Non-pigmented ciliary epithelial cell (primary cell): ENCODE measurements around the gene CD33.
"Not testable (repeated sequence)": the region's sequence is repeated elsewhere in the genome, so short reads cannot be mapped to it uniquely, and the experiment has no call there.

Experiments used
- DNase-seq: peaks from one replicate; pipeline ENCODE4 v3.0.0-alpha.2; 2010; ENCODE audit warnings: low read depth

CD33 gene

DNA sequence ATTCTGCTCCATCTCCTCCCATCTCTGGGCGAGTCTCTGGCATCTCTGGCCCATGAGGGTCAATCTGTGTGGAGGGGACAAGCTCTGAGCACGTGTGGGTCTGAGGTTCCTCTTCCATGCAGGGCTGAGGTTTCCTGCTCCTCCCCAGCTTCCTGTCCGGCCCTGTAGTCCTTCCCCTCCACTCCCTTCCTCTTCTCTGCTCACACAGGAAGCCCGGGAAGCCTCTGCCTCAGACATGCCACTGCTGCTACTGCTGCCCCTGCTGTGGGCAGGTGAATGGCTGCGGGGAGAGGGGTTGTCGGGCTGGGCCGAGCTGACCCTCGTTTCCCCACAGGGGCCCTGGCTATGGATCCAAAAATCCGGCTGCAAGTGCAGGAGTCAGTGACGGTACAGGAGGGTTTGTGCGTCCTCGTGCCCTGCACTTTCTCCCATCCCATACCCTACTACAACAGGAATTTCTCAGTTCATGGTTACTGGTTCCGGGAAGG, 14.0 kb upstream of the CD33 start:
- not testable (repeated sequence) for DNase-seq

DNA sequence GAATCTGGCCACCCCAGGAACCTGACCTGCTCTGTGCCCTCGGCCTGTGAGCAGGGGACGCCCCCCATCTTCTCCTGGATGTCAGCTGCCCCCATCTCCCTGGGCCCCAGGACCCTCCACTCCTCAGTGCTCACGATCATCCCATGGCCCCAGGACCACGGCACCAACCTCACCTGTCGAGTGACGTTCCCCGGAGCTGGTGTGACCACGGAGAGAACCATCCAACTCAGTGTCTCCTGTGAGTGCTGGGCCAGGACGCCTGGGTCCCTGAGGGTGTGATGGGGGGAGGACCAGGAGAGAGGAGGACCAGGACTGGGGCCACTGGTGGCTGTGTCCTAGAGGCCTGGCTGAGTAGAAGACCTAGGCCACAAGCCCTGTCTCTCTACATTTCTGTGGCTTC, 13.0 kb upstream of the CD33 start:
- DNase-seq: no peak

DNA sequence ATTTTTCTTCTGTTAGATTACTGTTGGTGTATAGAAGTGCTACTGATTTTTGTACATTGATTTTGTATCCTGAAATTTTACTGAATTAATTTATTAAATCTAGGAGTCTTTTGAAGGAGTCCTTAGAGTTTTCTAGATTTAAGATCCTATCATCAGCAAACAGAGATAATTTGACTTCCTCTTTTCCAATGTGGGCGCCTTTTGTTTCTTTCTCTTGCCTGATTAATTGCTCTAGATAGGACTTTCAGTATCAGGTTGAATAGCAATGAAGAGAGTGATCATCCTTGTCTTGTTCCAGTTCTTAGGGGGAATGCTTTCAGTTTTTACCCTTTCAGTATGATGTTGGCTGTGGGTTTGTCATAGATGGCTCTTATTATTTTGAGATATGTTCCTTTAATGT, 5.6 kb upstream of the CD33 start:
- DNase-seq: no peak

GRCh38 chr19:51219971-51220370, 4.9 kb upstream of the CD33 start:
- no peak for DNase-seq

DNA sequence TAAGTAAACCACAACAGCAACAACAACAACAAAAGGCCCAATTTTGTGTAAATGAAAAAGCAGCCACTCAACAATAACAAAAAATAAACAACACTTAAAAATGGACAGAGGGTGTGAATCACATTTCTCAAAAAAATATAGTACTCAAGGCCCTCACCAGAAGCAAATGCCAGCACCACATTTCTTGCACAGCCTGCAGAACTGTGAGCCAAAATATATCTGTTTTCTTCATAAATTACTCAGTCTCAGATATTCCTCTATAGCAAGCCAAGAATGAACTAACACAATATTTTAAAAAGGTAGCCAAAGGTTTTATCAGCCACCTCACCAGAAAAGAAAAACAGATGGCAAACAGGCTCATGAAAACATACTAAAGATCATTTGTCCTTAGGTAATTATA, 3.9 kb upstream of the CD33 start:
- DNase-seq: no peak

DNA sequence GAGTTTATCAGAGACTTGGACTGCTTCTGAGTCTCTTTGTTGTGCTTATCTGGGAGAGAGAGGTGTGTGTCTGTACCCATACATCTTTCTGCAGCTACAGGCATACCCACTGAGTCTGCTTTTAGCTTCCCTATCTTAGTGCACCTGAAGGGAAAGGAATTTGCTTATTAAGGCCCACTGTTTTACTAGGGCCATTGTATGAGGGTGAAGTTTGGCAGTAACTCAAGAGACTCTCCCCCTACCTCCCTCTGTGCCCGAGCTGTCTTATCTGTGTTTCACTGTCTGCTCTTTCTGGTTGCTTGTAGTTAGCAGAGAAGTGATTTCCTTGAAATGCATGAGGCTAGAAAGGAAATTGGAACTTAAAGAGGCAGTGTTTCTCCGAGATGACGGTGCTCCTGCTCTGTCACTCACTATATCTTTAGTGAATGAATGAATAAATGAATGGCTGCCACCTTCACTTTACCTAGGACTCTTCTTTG, 678 bp upstream of the CD33 start:
- DNase-seq: no peak

DNA sequence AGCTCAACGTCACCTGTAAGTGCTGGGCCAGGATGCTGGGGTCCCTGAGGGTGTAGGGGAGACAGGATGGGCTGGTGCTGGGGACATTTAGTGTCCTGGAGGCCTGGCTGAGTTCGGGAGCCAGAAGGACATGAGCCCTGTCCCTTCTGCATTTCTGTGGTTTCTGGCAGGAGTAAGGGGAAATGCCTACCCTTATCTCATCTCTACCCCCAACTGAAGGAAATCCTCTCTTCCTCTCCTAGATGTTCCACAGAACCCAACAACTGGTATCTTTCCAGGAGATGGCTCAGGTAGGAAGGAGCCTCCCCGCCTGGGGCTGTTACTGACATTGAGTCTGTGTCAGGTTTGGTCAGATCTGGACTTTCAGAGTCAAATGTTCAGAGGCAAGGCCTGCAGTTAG, 1.2 kb downstream of the CD33 start:
- DNase-seq: no peak

- no peak for DNase-seq
Measured at GRCh38 chr19:51227326-51227725, 2.4 kb downstream of the CD33 start.

DNA sequence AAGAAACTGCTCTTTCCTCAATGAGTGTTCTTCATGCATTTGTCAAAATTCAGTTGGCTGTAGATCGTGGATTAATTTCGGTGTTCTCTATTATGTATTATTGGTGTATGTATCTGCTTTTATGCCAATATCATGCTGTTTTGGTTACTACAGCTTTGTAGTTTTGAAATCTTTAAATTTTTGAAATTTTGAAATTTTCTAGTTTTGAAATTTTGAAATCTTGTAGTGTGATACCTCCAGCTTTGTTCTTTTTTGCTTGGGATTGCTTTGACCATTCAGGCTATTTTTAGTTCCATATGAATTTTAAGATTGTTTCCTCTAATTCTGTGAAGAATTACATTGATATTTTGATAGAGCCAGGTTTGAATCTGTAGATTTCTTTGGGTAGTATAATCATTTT, 3.1 kb downstream of the CD33 start:
- no peak for DNase-seq

DNA sequence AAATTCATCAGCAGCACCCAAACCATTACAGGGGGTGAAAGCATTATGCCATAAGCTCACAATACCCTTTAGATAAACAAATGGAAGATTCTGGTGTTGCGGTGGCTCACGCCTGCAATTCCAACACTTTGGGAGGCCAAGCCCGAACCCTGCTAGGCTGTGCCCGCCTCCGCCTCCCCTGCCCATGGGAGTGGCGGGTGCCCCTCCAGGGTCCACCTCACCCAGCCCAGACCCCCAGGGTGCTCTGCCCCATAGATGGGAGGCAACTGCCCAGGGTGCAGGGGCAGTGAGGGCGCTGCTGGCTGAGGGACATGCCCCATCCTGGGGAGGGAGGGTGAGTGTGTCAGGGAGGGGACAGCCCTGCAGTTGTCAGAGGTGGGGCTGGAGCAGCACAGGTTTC, 16.0 kb downstream of the CD33 start:
- no peak for DNase-seq

DNA sequence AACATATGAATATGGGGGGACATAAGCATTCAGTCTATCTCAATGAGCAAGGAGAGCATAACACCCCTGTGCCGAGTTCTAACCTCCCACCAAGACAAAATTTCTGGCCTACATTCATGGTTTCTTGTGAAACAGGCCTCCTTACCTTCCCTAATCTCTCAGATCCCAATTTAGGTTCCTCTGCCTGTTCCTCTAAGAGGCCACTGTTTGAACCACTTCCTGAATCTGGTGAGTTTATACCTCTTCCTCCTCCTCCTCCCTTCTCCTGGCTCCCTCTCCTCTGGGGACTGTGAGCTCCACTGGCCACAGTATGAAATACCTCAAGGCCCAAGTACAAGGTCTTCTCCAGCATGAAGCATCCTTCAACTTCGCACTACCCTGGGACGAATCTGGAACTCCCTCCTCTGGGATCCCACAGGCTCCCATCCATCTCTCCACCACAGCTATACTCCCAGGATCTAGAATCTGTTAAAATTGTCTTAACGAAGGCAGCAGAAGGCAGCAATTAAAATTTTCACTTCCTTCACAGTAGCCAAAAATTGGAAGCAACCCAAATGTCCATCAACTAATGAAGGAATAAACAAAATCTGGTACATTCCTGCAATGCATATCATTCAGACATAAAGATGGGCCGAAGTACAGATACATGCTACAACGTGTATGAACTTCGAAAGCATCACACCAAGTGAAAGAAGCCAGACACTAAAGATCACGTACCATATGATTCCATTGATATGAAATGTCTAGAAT, 18.2 kb downstream of the CD33 start:
- DNase-seq: no peak

DNA sequence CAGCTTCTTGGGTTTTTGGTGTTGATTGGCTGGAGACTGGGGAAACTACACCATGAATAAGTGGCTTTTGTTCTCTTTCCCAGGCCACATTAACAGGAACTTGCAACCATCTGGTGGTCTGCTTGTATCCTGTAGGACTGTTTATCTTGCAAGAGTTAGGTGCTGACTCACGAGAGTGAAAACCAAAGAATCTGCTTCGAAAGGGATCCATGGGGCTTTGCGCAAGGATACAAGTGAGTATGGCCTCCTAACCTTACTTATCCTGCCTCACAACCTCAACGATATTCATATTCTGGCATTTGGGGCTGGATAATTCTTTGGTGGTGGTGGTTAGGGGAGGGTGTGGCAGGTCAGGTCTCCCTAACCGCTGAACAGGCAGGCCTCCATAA, 21.3 kb downstream of the CD33 start:
- DNase-seq: no peak

DNA sequence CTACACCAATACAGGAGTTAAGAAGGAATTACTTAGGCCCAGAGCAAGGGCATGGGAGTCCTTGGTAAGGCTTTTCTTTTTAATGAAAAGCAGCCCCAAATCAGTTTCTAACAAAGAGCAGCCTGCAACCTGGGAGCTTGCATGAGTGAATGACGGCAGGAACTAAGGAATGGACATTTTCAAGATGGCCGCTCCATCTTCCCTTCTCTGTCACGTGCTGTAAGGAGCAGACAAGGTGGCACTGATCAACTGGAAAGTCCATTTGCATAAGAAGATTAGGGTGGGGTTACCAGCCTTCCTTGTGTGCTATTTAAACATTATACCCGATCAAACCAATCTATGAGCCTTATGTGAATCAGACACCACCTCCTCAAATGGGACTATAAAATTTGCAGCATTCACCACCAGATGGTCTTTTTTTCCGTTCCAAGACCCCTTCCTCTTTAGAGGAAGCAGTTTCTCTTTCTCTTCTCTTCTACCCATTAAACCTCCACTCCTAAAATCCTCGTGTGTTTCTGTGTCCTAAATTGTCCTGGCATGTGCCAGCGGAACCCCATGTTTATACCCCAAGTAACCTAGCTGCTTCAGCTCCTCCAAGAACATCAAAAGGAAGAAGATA, 23.2 kb downstream of the CD33 start:
- DNase-seq: no peak

- DNase-seq: no peak
Measured at GRCh38 chr19:51250786-51251467, 26.0 kb downstream of the CD33 start, which contains the start of gene SIGLECL1. TSS of gene SIGLECL1 (plus strand) at chr19:51251080. CDS start at chr19:51264073, 12,993 bp downstream.

- DNase-seq: no peak
Measured at GRCh38 chr19:51251468-51251820, 26.6 kb downstream of the CD33 start.

GRCh38 chr19:51252306-51253079, 27.6 kb downstream of the CD33 start:
- no peak for DNase-seq

DNA sequence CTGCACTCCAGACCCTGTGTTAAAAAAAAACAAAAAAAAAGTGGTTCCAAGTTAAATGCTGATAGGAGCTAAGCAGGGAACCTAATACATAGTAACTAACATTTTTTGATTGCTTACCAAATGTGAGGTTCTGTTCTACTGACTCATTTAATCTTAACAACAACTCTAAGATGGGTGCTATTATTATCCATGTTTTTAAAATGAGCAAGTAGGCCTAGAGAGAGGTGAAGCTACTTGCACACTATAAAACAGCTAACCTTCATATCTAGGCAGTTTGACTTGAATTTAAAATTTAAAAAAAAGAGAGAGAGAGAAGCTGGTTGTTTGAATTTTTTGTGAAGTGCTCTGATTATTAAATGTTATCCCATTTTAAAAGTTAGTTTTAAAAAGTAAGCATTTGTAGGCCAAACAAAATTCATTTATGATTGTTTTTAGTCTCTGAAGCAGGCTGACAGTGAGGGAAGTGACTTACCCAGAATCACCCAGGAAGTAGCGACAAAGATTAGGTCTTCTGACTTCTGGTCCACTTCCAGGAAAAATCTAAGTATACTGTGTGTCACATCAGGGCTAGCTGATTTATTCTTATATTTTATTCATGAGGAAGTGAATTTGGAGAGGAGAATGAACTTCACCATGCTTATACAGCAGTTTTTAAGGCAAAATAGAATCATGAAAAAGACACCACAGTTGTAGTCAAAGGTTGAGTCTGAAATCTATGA, 28.4 kb downstream of the CD33 start:
- no peak for DNase-seq

GRCh38 chr19:51256155-51256625, 31.3 kb downstream of the CD33 start:
- DNase-seq: no peak

DNA sequence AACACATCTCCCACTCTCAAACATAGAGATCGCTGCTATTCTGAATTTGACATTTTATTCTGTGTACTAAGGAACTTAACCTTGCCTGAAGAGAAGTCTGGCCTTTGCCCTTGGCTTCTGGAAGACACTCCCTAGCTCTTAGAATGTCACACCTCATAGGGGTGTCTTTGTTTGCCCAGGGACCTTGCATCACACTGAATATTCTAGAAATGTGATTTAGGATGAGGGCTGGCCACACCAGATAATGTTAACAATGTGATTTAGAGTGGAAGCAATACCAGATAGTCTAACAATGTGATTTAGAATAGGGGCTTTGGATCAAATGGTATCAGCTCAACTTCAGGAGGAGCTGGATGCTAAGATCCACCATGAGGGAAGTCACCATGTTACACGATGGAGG, 32.6 kb downstream of the CD33 start:
- no peak for DNase-seq

GRCh38 chr19:51258165-51259160, 33.6 kb downstream of the CD33 start:
- DNase-seq: no peak
